Measurements from ENCODE around the gene POU5F2.

The POU5F2 gene, protein sequence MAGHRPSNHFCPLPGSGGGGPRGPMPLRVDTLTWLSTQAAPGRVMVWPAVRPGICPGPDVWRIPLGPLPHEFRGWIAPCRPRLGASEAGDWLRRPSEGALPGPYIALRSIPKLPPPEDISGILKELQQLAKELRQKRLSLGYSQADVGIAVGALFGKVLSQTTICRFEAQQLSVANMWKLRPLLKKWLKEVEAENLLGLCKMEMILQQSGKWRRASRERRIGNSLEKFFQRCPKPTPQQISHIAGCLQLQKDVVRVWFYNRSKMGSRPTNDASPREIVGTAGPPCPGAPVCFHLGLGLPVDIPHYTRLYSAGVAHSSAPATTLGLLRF

DNA sequence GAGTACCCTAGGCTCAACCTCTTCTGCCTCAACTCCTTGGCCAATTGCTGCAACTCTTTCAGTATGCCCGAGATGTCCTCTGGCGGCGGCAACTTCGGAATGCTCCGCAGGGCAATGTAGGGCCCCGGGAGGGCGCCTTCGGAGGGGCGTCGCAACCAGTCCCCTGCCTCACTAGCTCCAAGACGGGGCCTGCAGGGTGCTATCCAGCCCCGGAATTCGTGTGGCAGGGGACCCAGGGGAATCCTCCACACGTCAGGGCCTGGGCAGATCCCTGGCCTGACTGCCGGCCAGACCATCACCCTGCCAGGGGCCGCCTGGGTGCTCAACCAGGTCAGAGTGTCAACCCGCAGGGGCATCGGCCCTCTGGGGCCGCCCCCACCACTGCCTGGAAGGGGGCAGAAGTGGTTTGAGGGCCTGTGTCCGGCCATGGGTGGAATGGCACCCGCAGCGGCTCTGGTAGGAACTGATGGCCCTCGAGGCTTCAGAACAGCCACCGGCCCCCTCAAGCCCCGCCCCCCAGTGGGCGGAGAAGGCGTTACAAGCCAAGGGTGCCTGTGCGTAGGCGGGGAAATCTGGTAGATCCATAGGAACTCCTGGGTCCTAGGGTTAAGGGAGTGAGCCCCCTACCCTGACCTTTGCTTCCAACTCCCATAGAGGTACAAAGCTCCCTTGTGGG lies at the start of gene POU5F2:
Gene POU5F2 (minus strand): TSS at position 465 of the 676 bp plus-strand sequence. CDS start 37 bp downstream, at position 428.
- DNase-seq: no peak

GRCh38 chr5:93790401-93790800 lies 49.0 kb upstream of the POU5F2 start:
- DNase-seq: no peak

- DNase-seq: no peak
Measured at GRCh38 chr5:93789173-93790067, 48.0 kb upstream of the POU5F2 start.

DNA sequence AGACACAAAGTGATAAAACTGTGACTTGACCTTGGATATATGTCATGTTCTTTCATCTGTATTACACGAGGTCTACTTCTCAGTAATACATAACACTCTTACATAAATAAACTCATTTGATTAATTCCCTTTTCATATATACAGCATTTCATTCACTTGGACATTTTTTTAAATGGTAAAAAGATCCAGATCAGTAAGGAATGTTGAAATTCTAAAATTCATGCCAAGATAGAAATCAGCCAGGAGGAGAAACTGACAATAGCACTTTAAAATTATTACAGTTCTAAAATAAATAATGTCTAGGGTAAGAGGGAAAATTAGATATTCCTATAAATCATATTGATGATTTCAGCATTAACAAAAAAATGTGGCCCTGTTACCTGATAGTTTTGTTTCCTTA lies 46.2 kb upstream of the POU5F2 start:
- no peak for DNase-seq

GRCh38 chr5:93785475-93785874 lies 44.1 kb upstream of the POU5F2 start:
- DNase-seq: no peak

GRCh38 chr5:93782978-93783377 lies 41.6 kb upstream of the POU5F2 start:
- no peak for DNase-seq

GRCh38 chr5:93777620-93778019 lies 36.2 kb upstream of the POU5F2 start:
- DNase-seq: no peak

DNA sequence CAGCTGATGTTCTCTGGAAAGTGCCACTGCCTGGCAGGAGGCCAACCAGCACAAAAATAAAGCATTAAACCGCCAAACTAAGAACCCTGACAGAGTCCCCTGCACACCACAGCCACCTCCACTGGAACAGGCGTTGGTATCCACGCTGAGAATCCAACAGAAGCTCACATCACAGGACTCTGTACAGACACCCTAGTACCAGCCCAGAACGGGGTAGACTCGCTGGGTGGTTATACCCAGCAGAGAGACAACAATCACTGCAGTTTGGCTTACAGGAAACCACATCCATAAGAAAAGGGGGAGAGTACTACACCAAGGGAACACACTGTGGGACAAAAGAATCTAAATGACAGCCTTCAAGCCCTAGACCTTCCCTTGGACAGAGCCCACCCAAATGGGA lies 15.0 kb upstream of the POU5F2 start:
- DNase-seq: no peak

DNA sequence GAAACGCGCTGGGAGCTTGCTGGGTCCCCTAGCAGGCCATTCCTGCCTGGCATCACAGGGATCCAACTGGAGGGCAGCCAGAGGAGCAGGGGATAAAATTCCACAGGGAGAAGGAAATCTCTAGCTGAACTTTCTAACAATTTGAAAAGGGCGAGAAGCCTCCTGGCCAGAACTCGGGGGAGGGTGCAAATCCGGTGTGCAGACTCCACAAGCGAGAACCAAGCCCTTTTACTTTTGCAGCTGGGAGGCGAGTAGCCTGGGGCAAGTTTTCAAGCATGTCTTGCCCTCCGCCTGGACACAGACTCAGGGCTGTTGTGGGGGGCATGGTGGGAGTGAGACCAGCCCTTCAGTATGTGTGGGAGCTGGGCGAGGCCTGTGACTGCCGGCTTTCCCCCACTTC lies 14.3 kb upstream of the POU5F2 start:
- no peak for DNase-seq

DNA sequence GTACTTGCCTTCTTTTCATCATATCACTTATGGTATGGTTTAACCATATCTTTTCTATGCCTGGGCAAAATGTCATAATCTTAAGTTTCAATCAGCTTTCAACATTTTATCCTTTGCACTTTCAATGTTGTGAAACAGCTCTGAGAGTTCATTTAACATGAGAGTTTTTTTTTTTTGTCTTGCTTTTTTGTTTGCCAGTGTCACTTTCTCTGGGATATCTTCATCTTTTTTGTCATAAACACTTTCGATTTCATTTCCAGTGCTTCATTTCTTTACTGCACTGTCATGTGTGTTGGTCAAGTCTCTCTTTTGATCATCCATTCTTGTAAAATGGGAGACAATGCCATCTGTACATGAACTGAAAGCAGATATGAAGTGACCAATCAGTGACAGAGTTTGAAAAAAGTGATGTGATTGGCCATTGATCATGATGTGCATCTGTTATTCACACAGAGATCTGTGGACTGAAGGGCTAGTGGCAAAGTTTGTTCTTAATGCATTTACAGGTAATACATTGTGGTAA lies 7.5 kb upstream of the POU5F2 start:
- no peak for DNase-seq

GRCh38 chr5:93746406-93747056 lies 5.1 kb upstream of the POU5F2 start:
- no peak for DNase-seq

DNA sequence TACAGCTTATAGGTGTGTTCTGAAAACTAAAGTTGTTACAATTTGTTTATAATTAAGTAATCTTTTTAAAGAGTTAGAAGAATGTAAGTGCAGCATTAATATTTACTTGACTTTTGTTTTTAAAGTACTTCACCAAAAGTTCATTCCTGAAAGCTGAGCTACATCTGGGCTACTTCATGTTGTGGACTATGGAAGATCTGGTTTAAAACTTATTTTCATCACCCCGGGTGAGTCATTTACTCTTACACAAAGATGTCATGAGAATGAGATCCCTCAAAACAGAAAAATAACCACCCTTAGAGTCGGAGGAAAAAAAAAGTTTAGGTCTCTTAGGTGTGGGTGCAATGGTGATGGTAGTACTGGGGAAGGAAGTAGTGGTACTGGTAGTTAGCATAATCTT lies 5.1 kb downstream of the POU5F2 start:
- DNase-seq: no peak

DNA sequence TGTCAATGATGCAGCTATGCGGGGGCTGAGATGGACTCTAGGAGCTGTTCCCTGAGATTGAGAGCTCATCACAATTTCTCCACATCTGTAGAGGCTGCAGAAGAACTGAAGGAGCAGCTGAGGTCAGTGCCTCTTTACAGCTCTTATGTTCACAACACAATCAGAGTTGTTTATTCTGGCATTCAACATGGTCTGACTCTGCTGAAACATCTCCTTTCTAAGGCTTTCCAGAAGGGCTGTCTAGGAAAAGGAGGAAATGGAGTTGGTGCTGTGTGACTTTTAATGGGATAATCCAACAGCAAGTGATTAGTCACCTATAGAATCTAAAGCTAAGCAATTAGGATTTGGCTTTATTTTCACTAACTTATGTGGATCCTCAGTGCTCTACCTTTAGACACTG lies 6.0 kb downstream of the POU5F2 start:
- DNase-seq: no peak

DNA sequence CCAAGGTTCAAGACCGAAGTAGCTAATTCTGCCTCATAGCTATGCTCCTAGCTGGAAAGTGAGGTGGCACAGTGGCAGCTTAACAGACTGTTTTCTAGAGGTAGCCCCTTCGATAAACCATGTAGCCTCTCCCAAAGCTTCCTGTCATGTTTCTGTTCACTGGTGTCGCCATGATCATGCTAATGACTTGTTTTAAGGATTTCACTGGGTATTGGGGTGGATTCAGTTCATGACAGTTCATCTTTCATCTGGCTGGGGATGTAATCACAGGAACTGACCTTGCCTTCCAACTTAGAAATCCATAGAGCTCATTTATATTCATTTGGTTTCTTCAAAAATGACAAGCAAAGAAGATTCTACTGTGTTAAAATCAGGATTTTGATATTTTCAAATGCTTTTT lies 9.4 kb downstream of the POU5F2 start:
- DNase-seq: no peak

GRCh38 chr5:93726595-93726994 lies 14.8 kb downstream of the POU5F2 start:
- no peak for DNase-seq

- no peak for DNase-seq
Measured at GRCh38 chr5:93724791-93725190, 16.6 kb downstream of the POU5F2 start.

DNA sequence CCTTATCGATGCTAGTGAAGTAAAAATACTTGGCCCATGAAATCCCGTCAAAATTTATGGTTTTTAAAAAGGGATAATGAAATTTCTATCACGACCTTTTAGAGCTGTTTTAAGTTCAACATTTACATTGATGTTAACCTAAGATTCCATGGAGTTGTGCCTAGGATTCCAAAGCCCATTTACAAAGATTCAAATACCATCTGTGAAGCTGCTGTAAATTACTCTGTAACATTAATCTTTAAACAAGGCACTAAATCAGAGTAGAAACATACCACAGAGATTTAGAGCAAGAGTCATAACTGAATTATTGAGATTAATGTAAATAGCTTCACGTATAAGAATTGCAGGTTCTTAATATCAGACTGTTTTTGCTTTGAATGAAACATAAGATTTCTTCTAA lies 17.7 kb downstream of the POU5F2 start:
- no peak for DNase-seq

DNA sequence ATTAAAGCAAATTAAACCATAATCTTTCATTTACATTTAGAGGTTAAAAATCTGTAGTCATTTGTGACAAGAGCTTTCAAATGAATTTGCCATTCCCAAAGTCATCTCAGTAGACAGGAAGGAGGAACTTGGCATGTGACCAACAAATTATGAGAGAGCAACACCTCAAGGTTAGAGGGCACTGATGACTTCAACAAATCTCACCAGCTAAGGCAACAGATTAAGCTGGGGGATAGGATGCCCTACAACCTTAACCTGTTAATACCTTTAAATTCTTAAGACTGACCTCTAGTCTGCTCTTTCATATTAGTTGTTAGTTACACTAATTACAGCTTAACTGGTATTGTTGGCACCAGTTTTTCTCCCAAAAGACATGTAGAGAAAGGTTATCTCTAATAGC lies 18.4 kb downstream of the POU5F2 start:
- no peak for DNase-seq

DNA sequence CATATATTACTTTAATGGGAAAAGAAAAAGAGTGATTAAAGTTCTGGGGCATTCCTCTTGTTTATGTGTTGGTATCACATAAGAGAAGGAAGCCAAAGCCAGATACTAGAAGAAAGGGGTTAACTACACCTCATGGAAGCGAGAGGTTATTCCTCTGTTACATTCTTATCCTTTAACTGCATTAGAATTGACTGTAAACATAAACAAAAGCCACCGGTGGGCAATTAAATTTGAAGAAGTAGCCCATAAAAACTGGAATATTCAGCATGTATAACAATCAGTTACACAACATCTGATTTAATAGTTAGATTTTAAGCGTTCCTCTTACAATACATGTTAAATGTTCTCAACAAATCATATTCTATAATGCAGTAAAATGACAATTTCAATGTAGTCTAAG lies 18.8 kb downstream of the POU5F2 start:
- DNase-seq: no peak

DNA sequence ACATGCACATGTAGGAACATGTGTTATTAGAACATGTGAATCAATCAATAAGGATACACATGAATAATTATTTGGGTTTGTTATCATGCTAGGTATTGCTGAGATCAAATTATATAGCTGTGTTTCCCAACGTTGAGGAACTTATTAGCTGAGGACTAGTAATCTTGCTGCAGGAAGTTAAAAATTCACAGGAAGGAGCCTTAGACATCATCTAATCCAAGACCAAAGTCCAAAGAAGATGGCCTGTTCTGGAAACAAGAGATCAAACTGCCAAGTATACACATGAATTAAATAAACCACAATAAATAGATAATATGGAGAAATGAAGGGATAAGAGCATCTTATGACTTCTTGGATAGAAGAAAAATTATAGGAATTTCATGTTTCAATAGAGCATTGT lies 19.9 kb downstream of the POU5F2 start:
- no peak for DNase-seq

DNA sequence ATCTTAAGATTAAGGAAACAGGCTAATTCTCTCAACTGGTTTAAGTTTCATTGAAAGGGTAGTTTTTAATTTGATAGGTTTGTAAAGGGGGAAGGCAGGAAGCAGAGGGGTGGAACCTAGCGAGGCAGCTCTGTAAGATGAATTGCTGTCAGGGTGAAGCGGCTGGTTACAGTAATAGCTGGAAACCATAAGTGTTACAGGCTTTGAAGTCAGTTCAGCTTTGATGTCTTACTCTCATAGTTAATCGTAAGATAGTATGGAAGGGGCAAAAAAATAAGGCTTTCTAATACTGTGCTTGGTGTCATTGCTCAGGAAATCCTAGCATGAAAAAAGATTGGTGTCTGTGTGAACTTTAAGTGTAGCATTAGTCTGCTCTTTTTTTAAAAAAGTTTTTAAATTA lies 20.3 kb downstream of the POU5F2 start:
- DNase-seq: no peak

DNA sequence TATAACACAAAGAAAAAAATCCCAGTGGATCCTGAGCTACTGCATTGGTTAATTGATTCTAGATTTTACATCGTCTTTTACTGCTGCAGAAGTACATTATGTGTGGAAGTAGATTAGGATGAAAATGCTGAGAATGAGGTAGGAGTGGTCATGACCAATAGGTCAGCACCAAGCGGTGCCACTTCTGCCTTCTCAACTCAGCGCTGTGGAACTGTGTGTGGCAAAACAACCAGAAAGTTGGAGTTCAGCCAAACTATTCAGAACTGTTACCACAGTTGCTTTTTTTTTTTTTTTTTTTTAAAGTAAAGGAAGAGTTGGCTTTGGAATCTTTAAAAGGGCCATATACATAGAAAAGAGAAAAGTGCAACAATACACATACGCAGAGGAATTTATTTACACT lies 24.2 kb downstream of the POU5F2 start:
- DNase-seq: peak; percentile 32

GRCh38 chr5:93716453-93716852 lies 24.9 kb downstream of the POU5F2 start:
- no peak for DNase-seq

Measured in NCI-H510A treated with DMSO at 0.1 percent for 48 hours (cell line).